ENCODE results near the gene LRRC36. TPM values are rescaled to one million over a fixed set of nuclear protein-coding genes. Genes with fewer than 3 reads are reported as not detected.

Gene LRRC36
- polyA plus RNA-seq: not detected

GRCh38 chr16:67326472-67327309, at the start of gene LRRC36, which contains the start of gene KCTD19:
TSS of gene LRRC36 (plus strand) at chr16:67326815. CDS start at chr16:67326863, 48 bp downstream.
TSS of gene KCTD19 (minus strand) at chr16:67326741. CDS start at chr16:67326707, 34 bp downstream.
- peaks cover 20 to 27% (median 24%) of the 10 kb centered on the region in 3 donors for H3K4me1 Mint-ChIP-seq
- peaks cover 10% of the 10 kb centered on the region for H3K27me3 Mint-ChIP-seq
- peak within 1 kb of the TSS; percentile 80 to 86 (median 80) for H3K27ac Mint-ChIP-seq
- peak within 1 kb of the TSS; percentile 37 to 94 (median 78) for H3K4me3 Mint-ChIP-seq
- peaks cover 0 to 5% (median 2%) of the 10 kb centered on the region in 3 donors for H3K9me3 Mint-ChIP-seq
- H3K36me3 Mint-ChIP-seq: no peaks in the 10 kb centered on the region

GRCh38 chr16:67277294-67277998, 49.2 kb upstream of the LRRC36 start:
- Mint-ChIP-seq H3K36me3 (no peaks in the 10 kb centered on the region), H3K4me3 (peak overlapping the region in 3 of 4 donors; percentile 43 to 71 (median 45)), H3K27me3 (no peaks in the 10 kb centered on the region), H3K9me3 (no peaks in the 10 kb centered on the region), H3K4me1 (peaks cover 2 to 4% (median 4%) of the 10 kb centered on the region in 3 donors), H3K27ac (peak overlapping the region in 1 of 3 donors; percentile 69)

GRCh38 chr16:67277999-67278772, 48.4 kb upstream of the LRRC36 start:
- peaks cover 2 to 4% (median 4%) of the 10 kb centered on the region in 3 donors for H3K4me1 Mint-ChIP-seq
- peak overlapping the region; percentile 73 to 92 (median 85) for H3K4me3 Mint-ChIP-seq
- H3K9me3 Mint-ChIP-seq: no peaks in the 10 kb centered on the region
- no peaks in the 10 kb centered on the region for H3K27me3 Mint-ChIP-seq
- H3K36me3 Mint-ChIP-seq: no peaks in the 10 kb centered on the region
- H3K27ac Mint-ChIP-seq: peak overlapping the region in 1 of 3 donors; percentile 69

- Mint-ChIP-seq H3K36me3 (peaks cover 2% of the 10 kb centered on the region), H3K27ac (no peak overlapping the region), H3K9me3 (no peaks in the 10 kb centered on the region), H3K4me1 (peaks cover 2 to 4% (median 4%) of the 10 kb centered on the region in 3 donors), H3K4me3 (peak overlapping the region; percentile 73 to 92 (median 85)), H3K27me3 (no peaks in the 10 kb centered on the region)
These were observed 47.8 kb upstream of the LRRC36 start for GRCh38 chr16:67278773-67279295.

- peaks cover 2% of the 10 kb centered on the region for H3K36me3 Mint-ChIP-seq
- H3K27me3 Mint-ChIP-seq: no peaks in the 10 kb centered on the region
- peaks cover 2 to 4% (median 4%) of the 10 kb centered on the region in 3 donors for H3K4me1 Mint-ChIP-seq
- H3K27ac Mint-ChIP-seq: peak within 1 kb of the TSS in 1 of 3 donors; percentile 63
- H3K4me3 Mint-ChIP-seq: peak within 1 kb of the TSS; percentile 73 to 92 (median 85)
- no peaks in the 10 kb centered on the region for H3K9me3 Mint-ChIP-seq
These were observed 47.1 kb upstream of the LRRC36 start, which contains the start of gene PLEKHG4 for GRCh38 chr16:67279296-67280089. TSS of gene PLEKHG4 (plus strand) at chr16:67279532. CDS start at chr16:67280045, 513 bp downstream.

- no peaks in the 10 kb centered on the region for H3K9me3 Mint-ChIP-seq
- H3K4me1 Mint-ChIP-seq: peaks cover 2 to 4% (median 4%) of the 10 kb centered on the region in 3 donors
- H3K4me3 Mint-ChIP-seq: peak overlapping the region in 3 of 4 donors; percentile 51 to 79 (median 73)
- H3K27me3 Mint-ChIP-seq: no peaks in the 10 kb centered on the region
- peaks cover 2% of the 10 kb centered on the region for H3K36me3 Mint-ChIP-seq
- peak overlapping the region in 1 of 3 donors; percentile 63 for H3K27ac Mint-ChIP-seq
These were observed 46.3 kb upstream of the LRRC36 start for GRCh38 chr16:67280090-67281015.

GRCh38 chr16:67281536-67282446, 44.8 kb upstream of the LRRC36 start:
- H3K27ac Mint-ChIP-seq: peak overlapping the region in 2 of 3 donors; percentile 35 to 85
- no peaks in the 10 kb centered on the region for H3K27me3 Mint-ChIP-seq
- peaks cover 0 to 4% (median 0%) of the 10 kb centered on the region in 3 donors for H3K4me1 Mint-ChIP-seq
- no peaks in the 10 kb centered on the region for H3K9me3 Mint-ChIP-seq
- H3K36me3 Mint-ChIP-seq: peaks cover 2% of the 10 kb centered on the region
- peak overlapping the region in 1 of 4 donors; percentile 73 for H3K4me3 Mint-ChIP-seq

GRCh38 chr16:67282447-67282805, 44.2 kb upstream of the LRRC36 start:
- Mint-ChIP-seq H3K36me3 (peaks cover 2% of the 10 kb centered on the region), H3K27ac (no peak overlapping the region), H3K9me3 (no peaks in the 10 kb centered on the region), H3K27me3 (no peaks in the 10 kb centered on the region), H3K4me3 (no peak overlapping the region), H3K4me1 (peaks cover 0 to 4% (median 0%) of the 10 kb centered on the region in 3 donors)

GRCh38 chr16:67283039-67283825, 43.4 kb upstream of the LRRC36 start:
- H3K4me1 Mint-ChIP-seq: peaks cover 0 to 4% (median 0%) of the 10 kb centered on the region in 3 donors
- H3K27ac Mint-ChIP-seq: no peak overlapping the region
- H3K9me3 Mint-ChIP-seq: no peaks in the 10 kb centered on the region
- H3K4me3 Mint-ChIP-seq: no peak overlapping the region
- no peaks in the 10 kb centered on the region for H3K27me3 Mint-ChIP-seq
- peaks cover 2% of the 10 kb centered on the region for H3K36me3 Mint-ChIP-seq

- Mint-ChIP-seq H3K4me3 (no peak overlapping the region), H3K9me3 (no peaks in the 10 kb centered on the region), H3K27me3 (no peaks in the 10 kb centered on the region), H3K4me1 (no peaks in the 10 kb centered on the region), H3K27ac (no peak overlapping the region), H3K36me3 (peaks cover 2% of the 10 kb centered on the region)
These were observed 42.6 kb upstream of the LRRC36 start for GRCh38 chr16:67283826-67284555.
